Measurements from ENCODE around the gene GUK1. TPM values are rescaled to one million over a fixed set of nuclear protein-coding genes. Genes with fewer than 3 reads are reported as not detected.
A peak's percentile ranks its signal among the peaks of the same experiment; 100 is the strongest.

GUK1 gene
- total RNA-seq, 1 donor from 2014 or later, result 101 TPM

DNA sequence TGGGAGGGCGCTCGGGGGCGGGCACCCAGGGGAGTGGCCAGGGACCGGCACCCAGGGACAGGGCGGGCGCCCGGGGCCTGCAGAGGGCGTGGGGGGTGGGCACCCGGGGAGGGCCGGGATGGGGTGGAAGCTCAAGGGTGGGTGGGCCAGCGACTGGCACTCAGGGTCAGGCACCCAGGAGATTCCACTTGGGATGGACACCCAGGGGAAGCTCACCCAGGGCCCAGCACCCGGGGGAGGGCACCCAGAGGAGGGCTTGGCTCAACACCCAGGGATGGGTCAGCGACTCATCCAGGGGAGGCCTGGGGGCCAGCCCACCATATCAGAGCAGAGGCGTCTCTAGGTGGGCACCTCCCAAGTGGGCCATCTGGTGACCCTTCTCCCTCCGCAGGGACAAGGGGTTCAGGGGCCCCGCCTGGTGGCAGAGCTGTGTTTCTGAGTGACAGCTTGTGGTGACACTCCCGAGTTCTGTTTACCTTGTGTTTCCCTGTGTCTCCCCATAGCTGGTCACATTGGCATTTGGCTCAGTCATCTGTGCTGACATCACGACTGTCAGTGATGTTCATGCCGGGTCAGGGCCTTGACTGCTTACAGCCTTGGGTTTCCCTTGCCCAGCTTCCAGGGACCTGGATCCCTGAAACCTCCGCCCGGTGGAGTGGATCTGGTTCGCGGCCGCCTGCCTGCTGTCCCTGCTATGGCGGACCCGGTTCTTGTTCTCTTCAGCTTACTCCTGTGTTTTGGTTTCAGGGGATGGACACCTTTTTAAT, 26.3 kb downstream of the GUK1 start:
- Mint-ChIP-seq H3K27me3 (no peaks in the 10 kb centered on the region), H3K4me3 (ENCODE audit: low read depth) (peak overlapping the region; percentile 73), H3K4me1 (ENCODE audit: low read depth) (peaks cover 9% of the 10 kb centered on the region), H3K9me3 (ENCODE audit: low read depth) (no peaks in the 10 kb centered on the region), H3K27ac (peak overlapping the region; percentile 91), H3K36me3 (ENCODE audit: insufficient read depth) (no peaks in the 10 kb centered on the region)
- no peak for DNase-seq (ENCODE audit: low spot score, unreplicated experiment)
- TF ChIP-seq CTCF (IDR thresholded peaks at IDR 0.05; ENCODE audit: unreplicated experiment), result peak; percentile 28

DNA sequence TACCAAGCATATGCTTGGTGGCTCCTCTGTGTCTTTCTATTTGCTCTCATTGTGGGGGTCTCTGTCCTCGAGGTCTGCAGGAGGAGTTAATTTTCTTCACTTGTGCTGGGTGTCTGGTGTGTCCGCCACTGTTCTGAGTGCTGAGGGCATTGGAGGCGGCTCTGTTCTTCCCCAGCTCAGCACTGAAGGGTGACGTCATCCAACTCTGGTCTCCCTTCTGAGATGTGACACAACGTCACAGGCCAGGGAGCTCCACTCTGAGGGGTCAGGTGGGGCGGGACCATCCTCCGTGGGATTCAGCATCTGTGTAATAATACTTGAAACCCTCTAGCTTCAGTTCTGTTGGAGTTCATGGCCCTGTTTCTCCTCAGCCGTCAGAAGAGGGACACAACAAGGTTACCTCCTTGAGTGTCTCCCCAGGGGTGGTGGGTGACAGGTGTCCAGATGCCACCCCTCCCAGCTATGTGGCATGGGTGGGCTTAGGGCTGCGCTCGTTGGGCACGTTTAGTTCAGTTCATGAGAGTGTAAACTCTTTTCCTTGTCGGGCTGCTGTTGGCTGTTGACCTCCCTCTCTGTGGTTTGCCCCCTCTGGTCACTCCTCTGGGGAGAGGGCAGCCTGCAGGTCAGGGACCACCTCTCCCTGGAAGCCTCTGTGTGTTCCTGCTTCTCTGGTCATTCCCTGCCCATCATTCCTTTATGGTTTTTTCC, 28.6 kb downstream of the GUK1 start:
- H3K4me3 Mint-ChIP-seq (ENCODE audit: low read depth), result no peak overlapping the region
- no peaks in the 10 kb centered on the region for H3K9me3 Mint-ChIP-seq (ENCODE audit: low read depth)
- H3K36me3 Mint-ChIP-seq (ENCODE audit: insufficient read depth), result no peaks in the 10 kb centered on the region
- no peaks in the 10 kb centered on the region for H3K27me3 Mint-ChIP-seq
- DNase-seq (ENCODE audit: low spot score, unreplicated experiment), result no peak
- H3K27ac Mint-ChIP-seq, result no peak overlapping the region
- peaks cover 8% of the 10 kb centered on the region for H3K4me1 Mint-ChIP-seq (ENCODE audit: low read depth)
- no peak for TF ChIP-seq CTCF (IDR thresholded peaks at IDR 0.05; ENCODE audit: unreplicated experiment)

DNA sequence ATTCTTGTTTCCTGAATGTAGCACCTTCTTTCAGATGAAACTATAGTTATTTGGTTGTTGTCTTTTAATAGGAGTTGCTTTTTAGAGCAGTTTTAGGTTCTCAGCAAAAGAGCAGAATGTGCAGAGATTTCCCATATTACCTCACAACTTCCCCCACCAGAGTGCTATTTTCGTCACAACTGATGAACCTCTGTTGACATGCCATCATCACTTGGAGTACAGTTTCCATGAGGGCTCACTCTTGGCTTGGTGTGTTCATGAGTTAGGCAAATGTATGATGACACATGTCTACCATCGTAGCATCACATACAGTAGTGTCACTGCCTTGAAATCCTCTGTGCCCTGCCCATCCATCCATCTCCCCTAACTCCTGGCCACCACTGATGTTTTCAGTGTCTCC, 29.3 kb downstream of the GUK1 start:
- no peak for DNase-seq (ENCODE audit: low spot score, unreplicated experiment)
- Mint-ChIP-seq H3K27me3 (no peaks in the 10 kb centered on the region), H3K9me3 (ENCODE audit: low read depth) (no peaks in the 10 kb centered on the region), H3K4me1 (ENCODE audit: low read depth) (peaks cover 7% of the 10 kb centered on the region), H3K4me3 (ENCODE audit: low read depth) (no peak overlapping the region), H3K27ac (no peak overlapping the region), H3K36me3 (ENCODE audit: insufficient read depth) (no peaks in the 10 kb centered on the region)
- TF ChIP-seq CTCF (IDR thresholded peaks at IDR 0.05; ENCODE audit: unreplicated experiment), result no peak

DNA sequence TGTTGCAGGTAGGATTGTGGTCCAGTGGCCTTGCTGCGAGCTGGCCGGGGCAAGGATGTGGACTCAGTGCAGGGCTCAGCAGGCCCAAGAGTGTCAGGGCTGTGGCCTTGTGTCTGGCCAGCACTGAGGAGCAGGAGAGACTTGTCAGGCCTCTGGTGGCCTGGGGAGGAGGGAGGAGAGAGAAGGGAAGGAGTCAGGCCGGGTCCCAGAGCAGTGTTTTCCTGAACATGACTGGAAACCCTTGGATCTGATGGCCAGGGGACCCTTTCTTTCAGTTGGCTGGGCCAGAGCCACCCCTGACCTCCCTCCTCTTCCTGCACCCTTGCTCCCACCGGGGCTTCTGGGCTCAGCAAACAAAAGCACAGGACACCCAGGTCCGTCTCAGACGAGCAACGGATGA, 30.6 kb downstream of the GUK1 start:
- no peak overlapping the region for H3K27ac Mint-ChIP-seq
- H3K4me3 Mint-ChIP-seq (ENCODE audit: low read depth), result no peak overlapping the region
- no peak for DNase-seq (ENCODE audit: low spot score, unreplicated experiment)
- peaks cover 4% of the 10 kb centered on the region for H3K4me1 Mint-ChIP-seq (ENCODE audit: low read depth)
- no peaks in the 10 kb centered on the region for H3K27me3 Mint-ChIP-seq
- no peak for TF ChIP-seq CTCF (IDR thresholded peaks at IDR 0.05; ENCODE audit: unreplicated experiment)
- no peaks in the 10 kb centered on the region for H3K9me3 Mint-ChIP-seq (ENCODE audit: low read depth)
- H3K36me3 Mint-ChIP-seq (ENCODE audit: insufficient read depth), result no peaks in the 10 kb centered on the region

DNA sequence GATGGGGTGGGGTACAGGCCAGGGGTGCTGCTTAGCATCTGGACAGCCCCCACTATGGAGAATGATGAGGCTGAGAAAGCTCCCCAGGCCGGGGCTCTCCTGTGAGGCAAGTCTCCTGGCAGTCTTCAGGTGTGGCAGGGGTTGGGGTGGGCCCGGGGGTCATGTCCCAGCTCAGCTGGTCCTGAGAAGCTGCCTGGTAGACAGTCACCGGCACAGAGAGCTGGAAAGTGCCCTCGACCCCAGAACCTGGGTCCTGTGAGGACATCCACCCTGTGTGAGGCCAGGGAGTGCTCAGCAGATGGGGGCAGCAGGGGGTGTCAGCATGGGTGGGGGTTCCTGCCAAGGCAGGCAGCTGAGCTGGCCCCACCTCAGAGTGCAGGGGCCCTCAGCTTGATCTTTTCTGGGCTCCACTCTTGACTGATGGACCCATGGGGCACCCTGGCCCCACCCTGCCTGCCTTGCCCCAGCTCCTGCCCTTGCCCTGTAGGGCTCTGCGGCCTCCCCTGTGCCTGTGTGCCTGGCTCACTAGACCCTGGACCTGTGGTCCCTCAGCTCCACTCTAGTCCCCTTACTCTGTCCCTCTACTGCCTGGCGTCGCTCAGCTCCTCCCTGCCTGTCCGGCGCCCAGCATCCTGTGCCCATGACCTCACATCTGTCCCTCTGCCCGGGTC, 31.3 kb downstream of the GUK1 start:
- Mint-ChIP-seq H3K4me1 (ENCODE audit: low read depth) (peaks cover 4% of the 10 kb centered on the region), H3K36me3 (ENCODE audit: insufficient read depth) (no peaks in the 10 kb centered on the region), H3K27me3 (no peaks in the 10 kb centered on the region), H3K4me3 (ENCODE audit: low read depth) (no peak overlapping the region), H3K9me3 (ENCODE audit: low read depth) (no peaks in the 10 kb centered on the region), H3K27ac (peak overlapping the region; percentile 69)
- no peak for DNase-seq (ENCODE audit: low spot score, unreplicated experiment)
- no peak for TF ChIP-seq CTCF (IDR thresholded peaks at IDR 0.05; ENCODE audit: unreplicated experiment)

All from progenitor cell of endocrine pancreas (in vitro differentiated cells).